T-helper 1 cell treated with Interleukin-12 subunit alpha and Interleukin-12 subunit beta and Interleukin-4 antibody, amounts not matched to agents 30 μg/mL and 1 μg/mL, for 36 hours (primary cell): ENCODE results near the gene ATRIP.
"Not testable (repeated sequence)": the region's sequence is repeated elsewhere in the genome, so short reads cannot be mapped to it uniquely, and the experiment has no call there.

Experiments
- H3K27ac Mint-ChIP-seq: one replicate; pipeline ENCODE4 v1.8.0; 2021; ENCODE audit warnings: mild to moderate bottlenecking, mixed read lengths
- H3K27me3 Mint-ChIP-seq: one replicate; pipeline ENCODE4 v1.8.0; 2021; ENCODE audit warnings: low read depth, mixed read lengths
- H3K36me3 Mint-ChIP-seq: one replicate; pipeline ENCODE4 v1.8.0; 2021; ENCODE audit warnings: low read depth, mixed read lengths
- H3K4me1 Mint-ChIP-seq: one replicate; pipeline ENCODE4 v1.8.0; 2021; ENCODE audit warnings: low read depth, mixed read lengths
- H3K4me3 Mint-ChIP-seq: one replicate; pipeline ENCODE4 v1.8.0; 2021; ENCODE audit warnings: mild to moderate bottlenecking, moderate library complexity, mixed read lengths
- H3K9me3 Mint-ChIP-seq: one replicate; pipeline ENCODE4 v1.8.0; 2021; ENCODE audit warnings: mixed read lengths

ATRIP gene

GRCh38 chr3:48446425-48447193 is at the start of gene ATRIP:
TSS of gene ATRIP (plus strand) at chr3:48446737. CDS start at chr3:48446846, 109 bp downstream.
- Mint-ChIP-seq H3K9me3 (no peaks in the 10 kb centered on the region), H3K36me3 (peaks cover 30% of the 10 kb centered on the region), H3K27ac (peak within 1 kb of the TSS; percentile 90), H3K4me1 (peaks cover 39% of the 10 kb centered on the region), H3K4me3 (peak within 1 kb of the TSS; percentile 89), H3K27me3 (no peaks in the 10 kb centered on the region)

GRCh38 chr3:48397767-48398681 is 48.5 kb upstream of the ATRIP start:
- no peaks in the 10 kb centered on the region for H3K36me3 Mint-ChIP-seq
- no peak overlapping the region for H3K4me3 Mint-ChIP-seq
- H3K27ac Mint-ChIP-seq: no peak overlapping the region
- H3K9me3 Mint-ChIP-seq: no peaks in the 10 kb centered on the region
- H3K27me3 Mint-ChIP-seq: peaks cover 7% of the 10 kb centered on the region
- peaks cover 2% of the 10 kb centered on the region for H3K4me1 Mint-ChIP-seq

GRCh38 chr3:48398701-48399386 is 47.7 kb upstream of the ATRIP start:
- Mint-ChIP-seq H3K9me3 (no peaks in the 10 kb centered on the region), H3K27me3 (peaks cover 7% of the 10 kb centered on the region), H3K4me1 (peaks cover 2% of the 10 kb centered on the region), H3K27ac (no peak overlapping the region), H3K36me3 (no peaks in the 10 kb centered on the region), H3K4me3 (no peak overlapping the region)

- Mint-ChIP-seq H3K27ac (no peak overlapping the region), H3K27me3 (peaks cover 7% of the 10 kb centered on the region), H3K4me1 (peaks cover 2% of the 10 kb centered on the region), H3K9me3 (no peaks in the 10 kb centered on the region), H3K4me3 (no peak overlapping the region), H3K36me3 (no peaks in the 10 kb centered on the region)
These were observed 47.0 kb upstream of the ATRIP start for GRCh38 chr3:48399387-48400172.

- Mint-ChIP-seq H3K27me3 (peaks cover under 1% of the 10 kb centered on the region), H3K4me1 (peaks cover 2% of the 10 kb centered on the region), H3K36me3 (no peaks in the 10 kb centered on the region), H3K9me3 (no peaks in the 10 kb centered on the region), H3K4me3 (no peak overlapping the region), H3K27ac (no peak overlapping the region)
These were observed 45.6 kb upstream of the ATRIP start for GRCh38 chr3:48400824-48401433.

- not testable (repeated sequence) for H3K27ac Mint-ChIP-seq, H3K36me3 Mint-ChIP-seq, H3K4me1 Mint-ChIP-seq, H3K9me3 Mint-ChIP-seq, H3K4me3 Mint-ChIP-seq, H3K27me3 Mint-ChIP-seq
These were observed 45.1 kb upstream of the ATRIP start for GRCh38 chr3:48401434-48401901.

- H3K27me3 Mint-ChIP-seq: no peaks in the 10 kb centered on the region
- H3K4me1 Mint-ChIP-seq: peaks cover 2% of the 10 kb centered on the region
- H3K36me3 Mint-ChIP-seq: no peaks in the 10 kb centered on the region
- no peak overlapping the region for H3K27ac Mint-ChIP-seq
- no peak overlapping the region for H3K4me3 Mint-ChIP-seq
- H3K9me3 Mint-ChIP-seq: no peaks in the 10 kb centered on the region
These were observed 44.2 kb upstream of the ATRIP start for GRCh38 chr3:48402281-48402732.

- no peaks in the 10 kb centered on the region for H3K9me3 Mint-ChIP-seq
- H3K36me3 Mint-ChIP-seq: no peaks in the 10 kb centered on the region
- H3K4me3 Mint-ChIP-seq: no peak overlapping the region
- no peaks in the 10 kb centered on the region for H3K27me3 Mint-ChIP-seq
- H3K4me1 Mint-ChIP-seq: peaks cover 2% of the 10 kb centered on the region
- H3K27ac Mint-ChIP-seq: no peak overlapping the region
These were observed 43.6 kb upstream of the ATRIP start for GRCh38 chr3:48402907-48403306.

- Mint-ChIP-seq H3K4me1 (peaks cover 2% of the 10 kb centered on the region), H3K9me3 (no peaks in the 10 kb centered on the region), H3K4me3 (no peak overlapping the region), H3K27ac (no peak overlapping the region), H3K27me3 (no peaks in the 10 kb centered on the region), H3K36me3 (no peaks in the 10 kb centered on the region)
These were observed 42.8 kb upstream of the ATRIP start for GRCh38 chr3:48403533-48404439.

GRCh38 chr3:48404440-48405342 is 41.8 kb upstream of the ATRIP start:
- no peaks in the 10 kb centered on the region for H3K9me3 Mint-ChIP-seq
- H3K4me3 Mint-ChIP-seq: no peak overlapping the region
- H3K27ac Mint-ChIP-seq: no peak overlapping the region
- no peaks in the 10 kb centered on the region for H3K36me3 Mint-ChIP-seq
- H3K27me3 Mint-ChIP-seq: no peaks in the 10 kb centered on the region
- peaks cover 2% of the 10 kb centered on the region for H3K4me1 Mint-ChIP-seq

GRCh38 chr3:48405343-48405881 is 41.1 kb upstream of the ATRIP start:
- Mint-ChIP-seq H3K9me3 (no peaks in the 10 kb centered on the region), H3K36me3 (no peaks in the 10 kb centered on the region), H3K27ac (no peak overlapping the region), H3K4me3 (no peak overlapping the region), H3K4me1 (peaks cover 2% of the 10 kb centered on the region), H3K27me3 (no peaks in the 10 kb centered on the region)

GRCh38 chr3:48405971-48406370 is 40.6 kb upstream of the ATRIP start:
- H3K4me1 Mint-ChIP-seq: peaks cover under 1% of the 10 kb centered on the region
- H3K27ac Mint-ChIP-seq: no peak overlapping the region
- H3K27me3 Mint-ChIP-seq: no peaks in the 10 kb centered on the region
- no peaks in the 10 kb centered on the region for H3K36me3 Mint-ChIP-seq
- H3K9me3 Mint-ChIP-seq: no peaks in the 10 kb centered on the region
- no peak overlapping the region for H3K4me3 Mint-ChIP-seq
